ENCODE data around the gene ABHD14A.

Gene ABHD14A

GRCh38 chr3:52014613-52015012 lies 39.7 kb downstream of the ABHD14A start:
- no peaks in the 10 kb centered on the region for H3K79me2 ChIP-seq
- no peak overlapping the region for H3K27ac ChIP-seq

DNA sequence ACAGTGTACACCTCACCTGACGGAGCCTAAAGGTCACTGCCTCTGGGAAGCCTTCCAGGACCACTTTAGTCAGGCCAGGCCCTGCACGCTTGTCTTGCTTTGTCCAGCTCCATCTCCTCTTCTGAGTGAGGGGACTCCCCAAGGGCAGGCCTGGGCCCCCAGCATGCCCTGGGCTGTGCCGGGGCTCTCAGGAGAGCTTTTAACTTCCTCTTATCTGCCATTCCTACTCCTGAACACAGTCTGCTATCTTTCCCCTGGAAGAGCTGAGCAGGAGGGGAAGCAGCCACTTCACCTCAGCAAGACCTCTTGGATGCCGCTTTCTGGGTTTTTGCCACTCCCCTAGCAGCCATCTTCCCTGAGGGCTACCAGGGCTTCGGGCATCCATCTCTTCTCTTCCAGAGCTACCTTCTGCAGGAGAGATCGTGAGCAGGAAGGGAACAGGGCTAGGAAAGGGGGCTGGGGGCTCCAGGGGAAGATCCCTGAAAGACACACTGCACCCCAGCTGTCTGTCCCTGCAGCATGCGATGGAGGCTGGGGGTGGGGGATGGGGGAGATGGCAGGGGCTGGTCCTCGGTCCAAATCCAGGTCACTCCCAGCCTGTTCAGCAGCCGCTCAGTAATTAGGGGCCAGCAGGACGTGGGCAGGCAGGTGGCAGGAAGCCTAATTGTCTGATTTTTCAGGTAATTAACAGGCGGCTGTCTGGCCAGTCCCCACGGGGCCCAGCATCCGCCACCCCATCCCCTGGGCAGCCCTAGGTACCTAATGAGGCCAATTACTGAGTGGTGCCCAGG lies 40.8 kb downstream of the ABHD14A start:
- no peak overlapping the region for H3K9ac ChIP-seq

More at GRCh38 chr3:52014613-52015012, 39.7 kb downstream of the ABHD14A start:
- H3K4me1 ChIP-seq, result no peaks in the 10 kb centered on the region
- H3K36me3 ChIP-seq (ENCODE audit: control insufficient read depth, insufficient read depth, low read length), result no peaks in the 10 kb centered on the region
- no peak overlapping the region for H2AFZ ChIP-seq
- no peak overlapping the region for H3K4me3 ChIP-seq (ENCODE audit: low read depth, low read length)
- TF ChIP-seq, protein P1, sequence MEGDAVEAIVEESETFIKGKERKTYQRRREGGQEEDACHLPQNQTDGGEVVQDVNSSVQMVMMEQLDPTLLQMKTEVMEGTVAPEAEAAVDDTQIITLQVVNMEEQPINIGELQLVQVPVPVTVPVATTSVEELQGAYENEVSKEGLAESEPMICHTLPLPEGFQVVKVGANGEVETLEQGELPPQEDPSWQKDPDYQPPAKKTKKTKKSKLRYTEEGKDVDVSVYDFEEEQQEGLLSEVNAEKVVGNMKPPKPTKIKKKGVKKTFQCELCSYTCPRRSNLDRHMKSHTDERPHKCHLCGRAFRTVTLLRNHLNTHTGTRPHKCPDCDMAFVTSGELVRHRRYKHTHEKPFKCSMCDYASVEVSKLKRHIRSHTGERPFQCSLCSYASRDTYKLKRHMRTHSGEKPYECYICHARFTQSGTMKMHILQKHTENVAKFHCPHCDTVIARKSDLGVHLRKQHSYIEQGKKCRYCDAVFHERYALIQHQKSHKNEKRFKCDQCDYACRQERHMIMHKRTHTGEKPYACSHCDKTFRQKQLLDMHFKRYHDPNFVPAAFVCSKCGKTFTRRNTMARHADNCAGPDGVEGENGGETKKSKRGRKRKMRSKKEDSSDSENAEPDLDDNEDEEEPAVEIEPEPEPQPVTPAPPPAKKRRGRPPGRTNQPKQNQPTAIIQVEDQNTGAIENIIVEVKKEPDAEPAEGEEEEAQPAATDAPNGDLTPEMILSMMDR (IDR thresholded peaks at IDR 0.05), result no peak
- no peaks in the 10 kb centered on the region for H3K27me3 ChIP-seq (ENCODE audit: control insufficient read depth, insufficient read depth, low read length)
- no peak overlapping the region for H3K9ac ChIP-seq
- H3K4me2 ChIP-seq (ENCODE audit: low read length), result no peak overlapping the region
- no peaks in the 10 kb centered on the region for H3K9me3 ChIP-seq (ENCODE audit: control insufficient read depth, low read length)

DNA sequence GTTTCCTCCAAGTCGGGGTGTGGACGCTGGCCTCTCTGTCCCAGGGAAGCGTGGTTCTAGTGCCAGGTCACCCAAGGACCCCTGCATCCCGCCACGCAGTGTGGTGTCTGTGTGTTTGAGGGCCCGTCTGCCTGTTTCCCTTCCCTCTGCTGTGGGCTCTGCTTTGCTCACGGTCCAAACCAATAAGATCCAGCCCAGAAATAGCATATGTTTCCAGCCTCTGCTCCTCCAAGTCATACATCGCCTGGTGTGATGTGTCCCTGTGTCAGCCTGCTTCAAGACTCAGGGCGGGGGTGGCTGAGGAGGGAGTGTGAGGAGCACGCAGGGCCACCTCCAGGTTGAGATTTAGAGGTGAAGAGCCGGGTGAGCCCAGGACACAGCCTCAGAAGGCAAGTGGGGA lies 42.7 kb downstream of the ABHD14A start:
- H3K4me1 ChIP-seq, result no peaks in the 10 kb centered on the region
- no peak overlapping the region for H3K27ac ChIP-seq
- no peaks in the 10 kb centered on the region for H3K27me3 ChIP-seq (ENCODE audit: control insufficient read depth, insufficient read depth, low read length)
- no peaks in the 10 kb centered on the region for H3K79me2 ChIP-seq
- H2AFZ ChIP-seq, result no peak overlapping the region
- H3K9me3 ChIP-seq (ENCODE audit: control insufficient read depth, low read length), result no peaks in the 10 kb centered on the region
- TF ChIP-seq, protein P1 (IDR thresholded peaks at IDR 0.05), result no peak
- H3K9ac ChIP-seq, result no peak overlapping the region
- H3K36me3 ChIP-seq (ENCODE audit: control insufficient read depth, insufficient read depth, low read length), result no peaks in the 10 kb centered on the region
- H3K4me2 ChIP-seq (ENCODE audit: low read length), result no peak overlapping the region
- no peak overlapping the region for H3K4me3 ChIP-seq (ENCODE audit: low read depth, low read length)

More for the DNA sequence above, 40.8 kb downstream of the ABHD14A start:
- Histone ChIP-seq H3K36me3 (ENCODE audit: control insufficient read depth, insufficient read depth, low read length) (no peaks in the 10 kb centered on the region), H3K4me3 (ENCODE audit: low read depth, low read length) (no peak overlapping the region), H3K9me3 (ENCODE audit: control insufficient read depth, low read length) (no peaks in the 10 kb centered on the region), H3K27ac (no peak overlapping the region), H3K4me1 (no peaks in the 10 kb centered on the region), H2AFZ (no peak overlapping the region), H3K27me3 (ENCODE audit: control insufficient read depth, insufficient read depth, low read length) (no peaks in the 10 kb centered on the region), H3K4me2 (ENCODE audit: low read length) (no peak overlapping the region), H3K79me2 (no peaks in the 10 kb centered on the region)
- TF ChIP-seq, protein P1 (IDR thresholded peaks at IDR 0.05), result no peak

GRCh38 chr3:52018319-52019000 lies 43.6 kb downstream of the ABHD14A start:
- H3K4me1 ChIP-seq, result no peaks in the 10 kb centered on the region
- no peaks in the 10 kb centered on the region for H3K79me2 ChIP-seq
- no peak overlapping the region for H2AFZ ChIP-seq
- H3K9me3 ChIP-seq (ENCODE audit: control insufficient read depth, low read length), result no peaks in the 10 kb centered on the region
- no peaks in the 10 kb centered on the region for H3K36me3 ChIP-seq (ENCODE audit: control insufficient read depth, insufficient read depth, low read length)
- no peaks in the 10 kb centered on the region for H3K27me3 ChIP-seq (ENCODE audit: control insufficient read depth, insufficient read depth, low read length)
- no peak overlapping the region for H3K9ac ChIP-seq
- TF ChIP-seq, protein P1 (IDR thresholded peaks at IDR 0.05), result no peak
- no peak overlapping the region for H3K4me3 ChIP-seq (ENCODE audit: low read depth, low read length)
- no peak overlapping the region for H3K27ac ChIP-seq
- no peak overlapping the region for H3K4me2 ChIP-seq (ENCODE audit: low read length)

All from parathyroid adenoma (tissue), 2 donors.